Colonic mucosa (tissue), 4 donors: Measurements from ENCODE around the gene SPRYD4. TPM values are rescaled to one million over a fixed set of nuclear protein-coding genes. Genes with fewer than 3 reads are reported as not detected.
A peak's percentile ranks its signal among the peaks of the same experiment; 100 is the strongest.

Experiments
- DNase-seq: peaks from one replicate; pipeline ENCODE4 v3.0.0-alpha.2; 2020
- H3K27ac ChIP-seq: fragments of 200-600 bp; one replicate; pipeline ENCODE4 v1.8.0; 2021
- H3K27me3 ChIP-seq: fragments of 200-600 bp; one replicate; pipeline ENCODE4 v1.8.0; 2021
- H3K36me3 ChIP-seq: fragments of 200-600 bp; one replicate; pipeline ENCODE4 v1.8.0; 2021
- H3K4me1 ChIP-seq: fragments of 200-600 bp; one replicate; pipeline ENCODE4 v1.8.0; 2021; ENCODE audit warnings: mild to moderate bottlenecking
- H3K4me3 ChIP-seq: fragments of 200-600 bp; one replicate; pipeline ENCODE4 v1.8.0; 2021
- H3K9ac ChIP-seq, 2 donors: one replicate each; pipeline ENCODE4 v1.7.0; 2013; ENCODE audit warnings: control low read depth in 2 of 2, low read depth in 2 of 2, low read length in 2 of 2
- H3K9me3 ChIP-seq: fragments of 200-600 bp; one replicate; pipeline ENCODE4 v1.8.0; 2021
- CTCF ChIP-seq: fragments of 200-600 bp; IDR thresholded peaks from one replicate; pipeline ENCODE4 v1.8.0; 2022; ENCODE audit warnings: antibody characterized with exemption, mild to moderate bottlenecking
- intact Hi-C: fragments of 100-400 bp; cut with DNase I; formaldehyde crosslinking; loops from one replicate; pipeline ENCODE4 v1.14.1; 2022
- total RNA-seq, 2 donors: library from RNA; stranded (reverse); fragmentation: NEBNext Ultra II Directional in 1 of 2; extraction: Animal tissue kit (Norgen Biotek cat#: 25700) in 1 of 2; gene quantifications; one replicate each; pipeline ENCODE4 v1.2.1, GENCODE V29; 2021
- donor health status: healthy.
- donor health status: DM: no; HTN: no; CAD: no.
- donor health status: DM: no; HTN: no; CAD: no.

Gene SPRYD4
- total RNA-seq, 2 donors from 2014 or later, result 4.0 to 4.2 TPM

DNA sequence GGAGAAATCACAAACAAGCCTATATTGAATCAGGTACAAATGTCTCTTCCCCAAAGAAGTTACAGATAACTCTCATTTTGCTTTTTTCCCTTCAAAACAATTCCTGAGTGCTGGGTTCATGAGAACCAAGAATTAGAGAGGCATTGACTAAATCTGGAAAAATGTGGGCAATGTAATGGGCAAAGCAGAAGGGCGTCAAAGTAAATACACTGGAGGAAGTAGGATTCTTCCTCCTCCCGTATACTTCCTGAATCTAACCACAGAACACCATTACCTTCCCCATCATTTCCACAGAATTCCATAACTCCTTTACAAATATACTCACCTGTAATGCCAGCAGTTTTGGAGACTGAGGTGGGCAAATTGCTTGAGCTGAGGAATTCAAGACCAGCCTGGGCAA, 50.2 kb downstream of the SPRYD4 start:
- Histone ChIP-seq H3K9me3 (no peaks in the 10 kb centered on the region), H3K4me3 (no peak overlapping the region), H3K27me3 (no peaks in the 10 kb centered on the region), H3K4me1 (no peaks in the 10 kb centered on the region), H3K36me3 (no peaks in the 10 kb centered on the region), H3K27ac (no peak overlapping the region), H3K9ac (no peak overlapping the region)
- intact Hi-C loops, result loop anchor here (5.0 kb wide), 1 partner anchor 114 kb away; the partner anchor contains the start of gene BAZ2A
- no peak for DNase-seq
- no peak for TF ChIP-seq CTCF

DNA sequence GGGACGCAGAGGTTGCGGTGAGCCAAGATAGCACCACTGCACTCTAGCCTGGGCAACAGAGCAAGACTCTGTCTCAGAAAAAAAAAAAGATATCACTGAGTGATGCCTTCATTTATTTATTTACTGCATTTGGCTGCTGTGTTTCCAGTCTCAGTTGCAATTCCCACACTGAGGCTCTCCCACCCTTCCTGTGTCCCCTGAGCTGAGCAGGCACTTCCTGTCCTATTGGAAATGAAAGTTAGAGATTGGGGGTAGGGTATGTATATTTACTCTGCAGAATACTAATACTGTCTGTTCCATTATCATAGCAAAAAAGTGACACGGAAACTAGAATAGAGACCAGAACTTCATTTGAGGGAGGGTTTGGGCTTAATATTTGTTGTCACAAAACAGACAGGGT, 51.7 kb downstream of the SPRYD4 start:
- no peak for TF ChIP-seq CTCF
- Histone ChIP-seq H3K27ac (peak overlapping the region; percentile 77), H3K4me1 (no peaks in the 10 kb centered on the region), H3K27me3 (no peaks in the 10 kb centered on the region), H3K4me3 (no peak overlapping the region), H3K36me3 (no peaks in the 10 kb centered on the region), H3K9ac (no peak overlapping the region), H3K9me3 (no peaks in the 10 kb centered on the region)
- intact Hi-C loops, result no loop called here
- DNase-seq, result no peak

DNA sequence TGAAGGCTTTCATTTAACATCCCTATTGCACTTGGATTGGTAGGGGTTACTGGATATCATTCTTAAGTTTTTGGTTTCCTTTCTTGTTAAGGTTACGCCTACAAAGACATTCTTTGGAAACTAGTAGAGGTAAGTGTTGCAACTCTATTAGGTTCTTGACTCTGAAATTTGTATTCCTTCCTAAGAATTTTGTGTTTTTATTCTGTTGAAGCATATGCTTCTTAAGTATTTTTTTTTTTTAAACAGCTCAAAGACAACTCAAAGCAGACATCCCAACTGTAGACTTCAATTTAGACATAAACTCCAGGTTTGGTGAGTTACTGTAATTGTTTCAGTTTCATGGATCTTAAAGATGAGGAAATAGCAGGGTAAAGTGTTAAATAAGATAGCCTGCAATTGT, 52.1 kb downstream of the SPRYD4 start:
- Histone ChIP-seq H3K36me3 (no peaks in the 10 kb centered on the region), H3K4me1 (no peaks in the 10 kb centered on the region), H3K4me3 (no peak overlapping the region), H3K9me3 (no peaks in the 10 kb centered on the region), H3K9ac (no peak overlapping the region), H3K27ac (peak overlapping the region; percentile 77), H3K27me3 (no peaks in the 10 kb centered on the region)
- no peak for TF ChIP-seq CTCF
- no peak for DNase-seq
- intact Hi-C loops, result no loop called here

GRCh38 chr12:56521209-56521589, 52.8 kb downstream of the SPRYD4 start:
- DNase-seq, result no peak
- Histone ChIP-seq H3K27me3 (no peaks in the 10 kb centered on the region), H3K36me3 (no peaks in the 10 kb centered on the region), H3K9me3 (no peaks in the 10 kb centered on the region), H3K9ac (peak overlapping the region in 1 of 2 donors; percentile 76), H3K27ac (peak overlapping the region; percentile 77), H3K4me1 (no peaks in the 10 kb centered on the region), H3K4me3 (no peak overlapping the region)
- intact Hi-C loops, result no loop called here
- TF ChIP-seq CTCF, result no peak

GRCh38 chr12:56521590-56522371, 53.4 kb downstream of the SPRYD4 start, which contains the start of gene RBMS2:
Gene RBMS2, plus strand, starts transcription at chr12:56521820. Its CDS starts 204 bp downstream, at chr12:56522024.
- intact Hi-C loops, result no loop called here
- no peaks in the 10 kb centered on the region for H3K27me3 ChIP-seq
- peak within 1 kb of the TSS; percentile 44 to 76 for H3K9ac ChIP-seq
- no peaks in the 10 kb centered on the region for H3K9me3 ChIP-seq
- H3K27ac ChIP-seq, result peak within 1 kb of the TSS; percentile 77
- H3K4me3 ChIP-seq, result peak within 1 kb of the TSS; percentile 43
- no peaks in the 10 kb centered on the region for H3K36me3 ChIP-seq
- peak; percentile 77 for DNase-seq
- no peak for TF ChIP-seq CTCF
- no peaks in the 10 kb centered on the region for H3K4me1 ChIP-seq
